PC-3 (cell line): ENCODE results near the gene HDAC9. TPM values are rescaled to one million over a fixed set of nuclear protein-coding genes. Genes with fewer than 3 reads are reported as not detected.

Source experiments
- ATAC-seq: fragments of 200-7000 bp; cut with Tn5 transposase; 2 replicates; pipeline ENCODE4 v1.9.1; 2020; ENCODE audit warnings: mild to moderate bottlenecking, moderate library complexity
- BruUV-seq: library from RNA; stranded (reverse); fragments of 400-500 nt; replicated peaks from 2 replicates; lab custom pipeline; 2021; lab: Mats Ljungman, UMichigan
- CTCF ChIA-PET: fragments of 300-600 bp; sonication (Branson Sonifier 250); formaldehyde crosslinking; loops from one replicate; lab custom pipeline; 2022; ENCODE audit warnings: antibody characterized with exemption; lab: Charles Lee
- POLR2A ChIA-PET: fragments of 300-600 bp; sonication (Branson Sonifier 250); formaldehyde crosslinking; loops from one replicate; lab custom pipeline; 2022; ENCODE audit warnings: antibody characterized with exemption; ENCODE audit not compliant: unreplicated experiment; lab: Charles Lee
- DNase-seq: peaks from one replicate; pipeline ENCODE4 v3.0.0-alpha.2; 2015
- H2AFZ ChIP-seq: fragments of 300-600 bp; sonication (generic); 2 replicates; pipeline ENCODE4 v1.6.0; 2016; ENCODE audit warnings: antibody characterized with exemption, low read length
- H3F3A ChIP-seq: fragments of 300-600 bp; sonication (generic); one replicate; pipeline ENCODE4 v1.6.0; 2017; ENCODE audit warnings: antibody characterized with exemption, low read length, control low read depth, mild to moderate bottlenecking; ENCODE audit not compliant: unreplicated experiment
- H3K27ac ChIP-seq: fragments of 300-600 bp; sonication (generic); 2 replicates; pipeline ENCODE4 v1.5.1; 2016; ENCODE audit warnings: mild to moderate bottlenecking, low read length
- H3K27me3 ChIP-seq: fragments of 300-600 bp; sonication (generic); 2 replicates; pipeline ENCODE4 v1.6.1; 2016; ENCODE audit warnings: low read length, mixed read lengths
- H3K36me3 ChIP-seq: fragments of 300-600 bp; sonication (generic); 2 replicates; pipeline ENCODE4 v1.6.1; 2016; ENCODE audit warnings: low read depth, mixed run types, low read length, mixed read lengths
- H3K4me1 ChIP-seq: fragments of 300-600 bp; sonication (generic); 2 replicates; pipeline ENCODE4 v1.5.1; 2016; ENCODE audit warnings: low read length; ENCODE audit not compliant: insufficient read depth
- H3K4me2 ChIP-seq: fragments of 300-600 bp; sonication (generic); 2 replicates; pipeline ENCODE4 v1.6.0; 2016; ENCODE audit warnings: low read length
- H3K4me3 ChIP-seq: fragments of 300-600 bp; sonication (generic); 2 replicates; pipeline ENCODE4 v1.5.1; 2016; ENCODE audit warnings: mild to moderate bottlenecking, low read length, mixed read lengths
- H3K79me2 ChIP-seq: fragments of 300-600 bp; sonication (generic); 2 replicates; pipeline ENCODE4 v1.6.1; 2017; ENCODE audit warnings: low read length, mixed read lengths
- H3K9ac ChIP-seq: fragments of 300-600 bp; sonication (generic); 2 replicates; pipeline ENCODE4 v1.6.0; 2016; ENCODE audit warnings: mild to moderate bottlenecking, low read length
- H3K9me2 ChIP-seq: fragments of 300-600 bp; sonication (generic); replicated peaks from 2 replicates; pipeline ENCODE4 v1.6.1; 2016; ENCODE audit warnings: mixed run types, low read length, mixed read lengths
- H3K9me3 ChIP-seq: fragments of 300-600 bp; sonication (generic); 2 replicates; pipeline ENCODE4 v1.6.1; 2016; ENCODE audit warnings: low read length, mixed read lengths
- H4K20me1 ChIP-seq: fragments of 300-600 bp; sonication (generic); 2 replicates; pipeline ENCODE4 v1.6.1; 2016; ENCODE audit warnings: low read length, mixed read lengths
- EZH2 ChIP-seq: fragments of 300-600 bp; sonication (generic); IDR thresholded peaks from one replicate; pipeline ENCODE4 v1.6.1; 2017; ENCODE audit warnings: antibody characterized with exemption, mild to moderate bottlenecking, low read length; ENCODE audit not compliant: unreplicated experiment
- EZH2phosphoT487 ChIP-seq: fragments of 300-600 bp; sonication (generic); IDR thresholded peaks from 2 replicates; pipeline ENCODE4 v1.6.1; 2018; ENCODE audit warnings: mild to moderate bottlenecking, antibody characterized with exemption, low read length, borderline replicate concordance
- intact Hi-C: fragments of 100-400 bp; cut with micrococcal nuclease; formaldehyde crosslinking; loops from 2 replicates; pipeline ENCODE4 v1.9.0; 2023
- total RNA-seq: library from RNA; depleted of rRNA; stranded (reverse); fragments of >200 nt; gene quantifications from 2 replicates; pipeline ENCODE4 v1.2.3, GENCODE V29; 2014
- TF ChIP-seq, protein P1 (sequence below): fragments of 300-600 bp; sonication (generic); conservative IDR thresholded peaks from 2 replicates; pipeline ENCODE4 v1.5.1; 2017; ENCODE audit warnings: antibody characterized with exemption, low read depth, mild to moderate bottlenecking, low read length

Gene HDAC9
- total RNA-seq, 1 experiment from 2014 or later = 7.8 TPM

DNA sequence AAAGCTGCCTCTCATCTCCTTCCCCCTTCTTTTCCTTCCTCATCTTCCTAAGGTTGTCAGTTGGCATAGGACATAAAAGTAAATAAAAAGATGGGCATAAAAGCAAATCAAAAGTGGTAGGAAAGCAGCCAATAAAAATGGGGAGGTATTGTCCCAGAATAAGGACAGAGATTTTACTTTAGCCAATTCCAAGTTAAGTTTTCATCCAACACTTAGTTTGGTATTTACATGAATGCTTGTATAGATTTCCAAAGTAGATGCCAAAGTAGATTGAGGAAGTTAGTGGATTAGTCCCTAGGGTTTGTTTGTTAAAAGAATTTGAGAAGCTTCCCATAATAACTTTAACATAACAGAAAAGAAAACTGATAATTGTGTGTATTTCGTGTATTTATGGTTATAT lies 33.7 kb downstream of the HDAC9 start:
- Histone ChIP-seq H3K79me2 (no peaks in the 10 kb centered on the region), H3K4me3 (no peak overlapping the region), H3K27ac (no peak overlapping the region), H3F3A (no peaks in the 10 kb centered on the region), H3K27me3 (no peaks in the 10 kb centered on the region), H3K9ac (no peak overlapping the region), H3K9me2 (no peaks in the 10 kb centered on the region), H3K36me3 (no peaks in the 10 kb centered on the region), H3K4me1 (no peaks in the 10 kb centered on the region), H3K4me2 (no peak overlapping the region), H3K9me3 (no peaks in the 10 kb centered on the region), H4K20me1 (no peaks in the 10 kb centered on the region), H2AFZ (no peak overlapping the region)
- TF ChIP-seq EZH2 (no peak), EZH2phosphoT487 (no peak)
- TF ChIP-seq, protein P1, sequence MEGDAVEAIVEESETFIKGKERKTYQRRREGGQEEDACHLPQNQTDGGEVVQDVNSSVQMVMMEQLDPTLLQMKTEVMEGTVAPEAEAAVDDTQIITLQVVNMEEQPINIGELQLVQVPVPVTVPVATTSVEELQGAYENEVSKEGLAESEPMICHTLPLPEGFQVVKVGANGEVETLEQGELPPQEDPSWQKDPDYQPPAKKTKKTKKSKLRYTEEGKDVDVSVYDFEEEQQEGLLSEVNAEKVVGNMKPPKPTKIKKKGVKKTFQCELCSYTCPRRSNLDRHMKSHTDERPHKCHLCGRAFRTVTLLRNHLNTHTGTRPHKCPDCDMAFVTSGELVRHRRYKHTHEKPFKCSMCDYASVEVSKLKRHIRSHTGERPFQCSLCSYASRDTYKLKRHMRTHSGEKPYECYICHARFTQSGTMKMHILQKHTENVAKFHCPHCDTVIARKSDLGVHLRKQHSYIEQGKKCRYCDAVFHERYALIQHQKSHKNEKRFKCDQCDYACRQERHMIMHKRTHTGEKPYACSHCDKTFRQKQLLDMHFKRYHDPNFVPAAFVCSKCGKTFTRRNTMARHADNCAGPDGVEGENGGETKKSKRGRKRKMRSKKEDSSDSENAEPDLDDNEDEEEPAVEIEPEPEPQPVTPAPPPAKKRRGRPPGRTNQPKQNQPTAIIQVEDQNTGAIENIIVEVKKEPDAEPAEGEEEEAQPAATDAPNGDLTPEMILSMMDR = no peak
- DNase-seq (no peak), ATAC-seq (no peak)
- BruUV-seq = no TSS peak
- intact Hi-C loops = no loop called here
- POLR2A ChIA-PET = no interaction called here
- CTCF ChIA-PET = no interaction called here

DNA sequence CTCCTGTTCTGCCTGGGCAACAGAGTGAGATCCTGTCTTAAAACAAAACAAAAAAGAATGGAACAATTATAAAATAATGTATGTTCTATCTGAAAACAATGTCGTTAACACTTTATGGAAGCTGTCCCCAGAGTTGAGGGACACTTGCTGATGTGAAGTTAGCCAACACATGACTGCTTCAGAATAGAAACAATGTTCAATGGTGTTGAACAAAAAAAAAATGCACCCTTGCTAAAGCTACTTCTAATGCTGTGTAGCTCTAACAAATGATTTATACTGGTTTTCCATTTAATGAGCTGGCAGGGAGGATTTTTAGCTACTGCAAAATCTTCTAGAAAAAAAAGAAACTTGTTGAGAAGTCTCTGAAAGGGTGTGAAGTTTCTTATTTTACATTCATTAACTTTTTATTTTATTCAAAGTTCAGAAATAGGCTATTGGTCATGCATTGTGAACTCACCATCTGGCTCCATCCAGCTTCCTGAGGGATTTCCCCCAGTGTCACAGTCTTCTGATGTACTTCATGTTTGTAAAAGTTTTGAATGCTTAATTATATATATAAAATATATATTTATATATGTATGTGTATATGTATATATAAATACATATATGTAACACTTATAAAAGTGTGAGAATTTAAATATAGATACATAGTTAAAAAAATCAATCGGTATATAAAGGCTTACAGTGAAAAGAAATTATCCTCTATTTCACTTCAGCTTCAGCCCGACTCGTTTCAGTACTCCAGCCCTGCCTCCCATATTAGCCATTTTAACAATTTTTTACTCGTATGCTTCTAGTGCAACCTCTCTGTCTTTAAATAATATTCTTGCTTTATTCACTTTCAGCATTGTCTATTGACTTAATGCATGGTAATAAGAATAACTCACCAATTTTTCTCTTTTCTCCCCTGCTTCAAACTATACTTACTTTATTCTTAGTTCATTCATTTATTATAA lies 35.0 kb downstream of the HDAC9 start:
- Histone ChIP-seq H3K4me1 (no peaks in the 10 kb centered on the region), H3K9me2 (no peaks in the 10 kb centered on the region), H3K4me3 (no peak overlapping the region), H3K27ac (no peak overlapping the region), H3K9me3 (no peaks in the 10 kb centered on the region), H3K27me3 (no peaks in the 10 kb centered on the region), H3K4me2 (no peak overlapping the region), H3F3A (no peaks in the 10 kb centered on the region), H3K36me3 (no peaks in the 10 kb centered on the region), H2AFZ (no peak overlapping the region), H3K9ac (no peak overlapping the region), H3K79me2 (no peaks in the 10 kb centered on the region), H4K20me1 (no peaks in the 10 kb centered on the region)
- TF ChIP-seq EZH2phosphoT487 (no peak), EZH2 (no peak)
- TF ChIP-seq, protein P1 = no peak
- POLR2A ChIA-PET = interaction anchor here (0.7 kb wide), 1 partner anchor 21 kb away, joined by 4 read pairs; no protein-coding TSS in a partner anchor
- no peak for DNase-seq
- CTCF ChIA-PET = no interaction called here
- ATAC-seq = no peak
- no TSS peak for BruUV-seq
- intact Hi-C loops = no loop called here

DNA sequence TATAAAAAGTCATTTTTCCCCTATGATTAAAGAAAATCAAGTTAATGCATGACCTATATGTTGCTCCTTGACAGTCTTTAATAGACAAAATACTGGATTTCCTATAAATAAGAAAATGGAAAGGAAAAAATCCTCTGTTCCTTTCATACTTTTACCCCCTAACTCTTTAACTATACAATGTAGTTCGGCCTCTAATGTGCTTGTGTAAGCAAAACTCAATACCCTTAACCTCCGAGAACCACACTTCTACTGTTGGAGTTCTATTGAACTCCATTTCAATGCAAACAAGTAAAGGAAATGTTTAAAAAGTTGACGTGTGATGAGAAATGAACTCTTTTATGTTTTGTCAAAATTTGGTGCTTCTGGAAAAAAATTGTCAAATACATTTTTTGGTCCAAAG lies 36.0 kb downstream of the HDAC9 start:
- POLR2A ChIA-PET = no interaction called here
- no peaks in the 10 kb centered on the region for H3F3A ChIP-seq

More for the DNA sequence above, 36.0 kb downstream of the HDAC9 start:
- DNase-seq (no peak), ATAC-seq (no peak)
- TF ChIP-seq, protein P1 = no peak
- TF ChIP-seq EZH2phosphoT487 (no peak), EZH2 (no peak)
- H3K27me3 ChIP-seq = no peaks in the 10 kb centered on the region
- H3K79me2 ChIP-seq = no peaks in the 10 kb centered on the region
- CTCF ChIA-PET = no interaction called here
- no peak overlapping the region for H3K9ac ChIP-seq
- no peak overlapping the region for H3K4me3 ChIP-seq
- H2AFZ ChIP-seq = no peak overlapping the region
- H3K9me2 ChIP-seq = no peaks in the 10 kb centered on the region
- no peaks in the 10 kb centered on the region for H3K9me3 ChIP-seq
- no peak overlapping the region for H3K27ac ChIP-seq
- no peaks in the 10 kb centered on the region for H4K20me1 ChIP-seq
- H3K4me1 ChIP-seq = peaks cover 6% of the 10 kb centered on the region
- no TSS peak for BruUV-seq
- intact Hi-C loops = no loop called here
- H3K36me3 ChIP-seq = no peaks in the 10 kb centered on the region
- no peak overlapping the region for H3K4me2 ChIP-seq
